ENCODE measurements around the gene TCFL5.

The TCFL5 gene

GRCh38 chr20:62828511-62829230 is 33.0 kb downstream of the TCFL5 start:
- H3K79me2 ChIP-seq (ENCODE audit: insufficient read depth, low read depth) = no peaks in the 10 kb centered on the region
- peaks cover 38% of the 10 kb centered on the region for H3K4me1 ChIP-seq (ENCODE audit: low read depth, poor library complexity, severe bottlenecking)
- no peaks in the 10 kb centered on the region for H3K27me3 ChIP-seq (ENCODE audit: insufficient read depth, low read depth)
- H3K4me3 ChIP-seq (IDR thresholded peaks at IDR 0.05; ENCODE audit: insufficient read depth, low read depth, low read length) = no peak overlapping the region
- H3K27ac ChIP-seq = no peak overlapping the region
- H3K4me2 ChIP-seq = no peak overlapping the region
- H2AFZ ChIP-seq (ENCODE audit: low read depth) = no peak overlapping the region
- no peaks in the 10 kb centered on the region for H4K20me1 ChIP-seq (ENCODE audit: insufficient read depth)
- TF ChIP-seq CTCF (conservative IDR thresholded peaks at IDR 0.05; ENCODE audit: low read depth, low read length) = no peak
- H3K9ac ChIP-seq = no peak overlapping the region
- no peaks in the 10 kb centered on the region for H3K36me3 ChIP-seq (ENCODE audit: insufficient read depth)

- peaks cover 38% of the 10 kb centered on the region for H3K4me1 ChIP-seq (ENCODE audit: low read depth, poor library complexity, severe bottlenecking)
Measured at GRCh38 chr20:62828051-62828450, 33.6 kb downstream of the TCFL5 start.

GRCh38 chr20:62827311-62828038 is 34.1 kb downstream of the TCFL5 start:
- TF ChIP-seq CTCF (conservative IDR thresholded peaks at IDR 0.05; ENCODE audit: low read depth, low read length) = no peak
- Histone ChIP-seq H2AFZ (ENCODE audit: low read depth) (no peak overlapping the region), H3K27me3 (ENCODE audit: insufficient read depth, low read depth) (no peaks in the 10 kb centered on the region), H3K27ac (no peak overlapping the region), H3K4me1 (ENCODE audit: low read depth, poor library complexity, severe bottlenecking) (peaks cover 44% of the 10 kb centered on the region), H3K4me2 (no peak overlapping the region), H3K4me3 (IDR thresholded peaks at IDR 0.05; ENCODE audit: insufficient read depth, low read depth, low read length) (no peak overlapping the region), H3K79me2 (ENCODE audit: insufficient read depth, low read depth) (no peaks in the 10 kb centered on the region), H3K36me3 (ENCODE audit: insufficient read depth) (no peaks in the 10 kb centered on the region), H3K9ac (no peak overlapping the region), H4K20me1 (ENCODE audit: insufficient read depth) (no peaks in the 10 kb centered on the region)

More at GRCh38 chr20:62828051-62828450, 33.6 kb downstream of the TCFL5 start:
- Histone ChIP-seq H2AFZ (ENCODE audit: low read depth) (no peak overlapping the region), H4K20me1 (ENCODE audit: insufficient read depth) (no peaks in the 10 kb centered on the region), H3K4me2 (no peak overlapping the region), H3K79me2 (ENCODE audit: insufficient read depth, low read depth) (no peaks in the 10 kb centered on the region), H3K27me3 (ENCODE audit: insufficient read depth, low read depth) (no peaks in the 10 kb centered on the region), H3K27ac (no peak overlapping the region), H3K9ac (no peak overlapping the region), H3K4me3 (IDR thresholded peaks at IDR 0.05; ENCODE audit: insufficient read depth, low read depth, low read length) (no peak overlapping the region), H3K36me3 (ENCODE audit: insufficient read depth) (no peaks in the 10 kb centered on the region)
- TF ChIP-seq CTCF (conservative IDR thresholded peaks at IDR 0.05; ENCODE audit: low read depth, low read length) = no peak

GRCh38 chr20:62826646-62827310 is 34.8 kb downstream of the TCFL5 start:
- no peaks in the 10 kb centered on the region for H4K20me1 ChIP-seq (ENCODE audit: insufficient read depth)
- TF ChIP-seq CTCF (conservative IDR thresholded peaks at IDR 0.05; ENCODE audit: low read depth, low read length) = no peak
- no peak overlapping the region for H2AFZ ChIP-seq (ENCODE audit: low read depth)
- H3K4me3 ChIP-seq (IDR thresholded peaks at IDR 0.05; ENCODE audit: insufficient read depth, low read depth, low read length) = no peak overlapping the region
- H3K4me2 ChIP-seq = no peak overlapping the region
- no peak overlapping the region for H3K27ac ChIP-seq
- H3K9ac ChIP-seq = no peak overlapping the region
- H3K36me3 ChIP-seq (ENCODE audit: insufficient read depth) = no peaks in the 10 kb centered on the region
- H3K79me2 ChIP-seq (ENCODE audit: insufficient read depth, low read depth) = no peaks in the 10 kb centered on the region
- peaks cover 39% of the 10 kb centered on the region for H3K4me1 ChIP-seq (ENCODE audit: low read depth, poor library complexity, severe bottlenecking)
- H3K27me3 ChIP-seq (ENCODE audit: insufficient read depth, low read depth) = no peaks in the 10 kb centered on the region
